ENCODE results near the gene ZNF276.

Gene ZNF276

DNA sequence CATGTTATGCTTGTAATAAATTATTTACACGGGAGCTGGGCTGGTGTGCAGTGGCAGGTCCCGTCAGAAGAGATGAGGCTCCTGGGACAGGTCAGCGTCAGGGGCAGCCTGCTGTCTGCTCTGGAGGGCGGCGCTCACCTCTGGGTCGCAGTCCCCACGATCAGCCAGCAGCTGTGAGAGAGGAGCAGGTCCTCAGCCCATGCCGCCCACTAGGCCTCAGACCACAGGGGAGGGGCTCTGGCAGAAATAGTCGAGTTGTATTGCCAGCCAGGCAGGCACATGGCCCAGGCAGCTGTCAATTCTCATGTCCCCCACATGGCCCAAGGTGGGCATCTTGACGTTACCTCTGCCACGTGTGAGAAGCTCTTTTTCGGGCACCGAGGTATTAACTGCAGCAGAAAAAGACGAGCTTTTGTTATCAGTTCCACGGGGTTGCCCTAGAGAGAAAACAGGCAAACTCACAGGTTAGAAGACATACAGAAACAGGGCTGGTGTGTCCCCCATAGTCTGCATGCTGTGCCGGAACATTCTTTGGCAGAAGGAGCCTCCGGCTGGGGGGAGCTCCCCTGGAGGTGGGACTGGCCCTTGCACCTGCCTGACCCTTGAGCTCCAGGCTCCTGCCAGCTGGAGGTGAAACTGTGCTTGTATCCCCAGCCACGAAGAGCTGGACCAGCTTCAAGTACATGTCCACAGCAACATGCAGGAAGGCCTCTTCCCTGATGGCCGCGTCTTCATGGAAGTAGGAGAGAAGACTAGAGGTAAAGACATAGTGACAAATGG, 17.4 kb downstream of the ZNF276 start:
- no peak for TF ChIP-seq ZFX (IDR thresholded peaks at IDR 0.05; ENCODE audit: borderline replicate concordance)
- no peak for TF ChIP-seq CTCF (IDR thresholded peaks at IDR 0.05)
- 0 out of 2 replicates have a peak overlapping the region, but pooled peaks have one; percentile 29 for H3K27ac ChIP-seq

DNA sequence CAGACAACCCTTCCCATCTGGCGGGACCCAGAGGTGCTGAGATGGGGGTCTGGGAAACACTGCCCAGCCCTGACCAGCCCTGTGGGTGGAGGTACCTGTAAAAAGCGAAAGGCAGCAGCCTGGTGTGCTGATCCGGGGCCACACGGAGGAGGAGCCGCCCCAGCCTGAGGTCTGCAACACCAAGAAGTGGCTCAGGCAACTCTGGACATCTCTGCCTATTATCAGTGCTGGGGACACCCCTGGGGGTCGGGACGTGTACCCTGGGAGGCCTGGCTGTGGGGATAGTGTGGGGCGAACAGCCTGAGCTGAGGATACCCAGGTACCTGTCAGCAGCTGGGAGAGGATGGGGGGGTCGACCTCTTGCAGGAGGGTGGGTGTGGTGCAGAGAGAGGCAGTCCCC, 18.0 kb downstream of the ZNF276 start:
- H3K27ac ChIP-seq: peak overlapping the region; percentile 35; the same call in 1 of the 2 replicates
- no peak for TF ChIP-seq ZFX (IDR thresholded peaks at IDR 0.05; ENCODE audit: borderline replicate concordance)
- TF ChIP-seq CTCF (IDR thresholded peaks at IDR 0.05): no peak

- H3K27ac ChIP-seq: peak overlapping the region; percentile 35
- TF ChIP-seq CTCF (IDR thresholded peaks at IDR 0.05): no peak
- TF ChIP-seq ZFX (IDR thresholded peaks at IDR 0.05; ENCODE audit: borderline replicate concordance): no peak
These were observed 20.1 kb downstream of the ZNF276 start for GRCh38 chr16:89741342-89742014.

- H3K27ac ChIP-seq: peak overlapping the region; percentile 35
- TF ChIP-seq ZFX (IDR thresholded peaks at IDR 0.05; ENCODE audit: borderline replicate concordance) (no peak), CTCF (IDR thresholded peaks at IDR 0.05) (no peak)
These were observed 21.6 kb downstream of the ZNF276 start for GRCh38 chr16:89742948-89743347.

- TF ChIP-seq ZFX (IDR thresholded peaks at IDR 0.05; ENCODE audit: borderline replicate concordance) (no peak), CTCF (IDR thresholded peaks at IDR 0.05) (no peak)
- no peak overlapping the region for H3K27ac ChIP-seq
These were observed 23.5 kb downstream of the ZNF276 start for GRCh38 chr16:89744813-89745212.

DNA sequence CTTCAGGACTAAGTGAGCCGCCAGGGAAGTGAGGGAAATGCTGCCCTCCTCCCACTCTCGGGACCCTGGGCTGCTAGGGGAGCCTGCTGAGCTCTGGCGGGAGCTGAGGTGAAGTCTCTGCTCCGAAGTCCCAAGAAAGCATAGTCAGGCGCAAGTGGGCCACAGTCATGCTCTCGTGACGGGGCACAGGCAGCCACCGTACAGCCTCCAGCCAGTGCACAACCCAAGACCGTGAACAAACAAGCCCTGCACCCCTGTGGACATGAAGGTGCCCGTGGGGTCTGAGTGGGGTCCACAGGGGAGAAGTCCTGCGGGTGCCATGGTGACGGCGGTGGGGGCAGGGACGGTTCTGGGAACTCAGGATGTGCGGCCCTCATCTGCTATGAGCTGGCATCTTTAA, 24.7 kb downstream of the ZNF276 start:
- TF ChIP-seq ZFX (IDR thresholded peaks at IDR 0.05; ENCODE audit: borderline replicate concordance): no peak
- no peak for TF ChIP-seq CTCF (IDR thresholded peaks at IDR 0.05)
- no peak overlapping the region for H3K27ac ChIP-seq

GRCh38 chr16:89748076-89748475, 26.7 kb downstream of the ZNF276 start:
- no peak overlapping the region for H3K27ac ChIP-seq
- TF ChIP-seq ZFX (IDR thresholded peaks at IDR 0.05; ENCODE audit: borderline replicate concordance) (no peak), CTCF (IDR thresholded peaks at IDR 0.05) (no peak)
